Muscle of arm (tissue), 14 donors: ENCODE data around the gene C4BPA. TPM values are rescaled to one million over a fixed set of nuclear protein-coding genes. Genes with fewer than 3 reads are reported as not detected.

ENCODE experiments used
- DNase-seq: peaks from one replicate; pipeline ENCODE4 v3.0.0-alpha.2; 2013
- long read RNA-seq, 11 donors: transcript quantifications; one replicate each; lab custom pipeline, GENCODE V29; 2026
- polyA plus RNA-seq, 12 donors: library from polyadenylated mRNA; unstranded; fragments of 120-200 nt; gene quantifications; one replicate each; pipeline ENCODE4 v1.2.1, GENCODE V29; 2013; ENCODE audit not compliant: insufficient read length in 12 of 12

The C4BPA gene
- polyA plus RNA-seq: 1 to 10 TPM in 1 of 12 donors, under 1 TPM in 9, not detected in 2; 0.25 to 1.4 (median 0.43) TPM
- long read RNA-seq, donor 1: 0 reads
- long read RNA-seq, donor 2: 0 reads
- long read RNA-seq, donor 3: 0 reads
- long read RNA-seq, donor 4: 0 reads
- long read RNA-seq, donor 5: 0 reads
- long read RNA-seq, donor 6: 0 reads
- long read RNA-seq, donor 7: 0 reads
- long read RNA-seq, donor 8: 0 reads
- long read RNA-seq, donor 9: 0 reads
- long read RNA-seq, donor 10: 0 reads
- long read RNA-seq, donor 11: 0 reads

GRCh38 chr1:207103892-207104373 lies at the start of gene C4BPA:
Gene C4BPA, plus strand, starts transcription at chr1:207104233. Its CDS starts 8,793 bp downstream, at chr1:207113026.
- no peak for DNase-seq

GRCh38 chr1:207054491-207054890 lies 49.5 kb upstream of the C4BPA start:
- DNase-seq: no peak

GRCh38 chr1:207055386-207056001 lies 48.5 kb upstream of the C4BPA start:
- no peak for DNase-seq

- no peak for DNase-seq
Observed at GRCh38 chr1:207056673-207057072, 47.4 kb upstream of the C4BPA start.

- no peak for DNase-seq
Observed at GRCh38 chr1:207058252-207058651, 45.8 kb upstream of the C4BPA start.

- DNase-seq: no peak
Observed at GRCh38 chr1:207058878-207059867, 44.9 kb upstream of the C4BPA start.

GRCh38 chr1:207059881-207060280 lies 44.2 kb upstream of the C4BPA start:
- DNase-seq: no peak

GRCh38 chr1:207060596-207060995 lies 43.4 kb upstream of the C4BPA start:
- no peak for DNase-seq

GRCh38 chr1:207062058-207062457 lies 42.0 kb upstream of the C4BPA start:
- no peak for DNase-seq

- no peak for DNase-seq
Observed at GRCh38 chr1:207063014-207063413, 41.0 kb upstream of the C4BPA start.

- DNase-seq: no peak
Observed at GRCh38 chr1:207064561-207064960, 39.5 kb upstream of the C4BPA start.

GRCh38 chr1:207067185-207067584 lies 36.8 kb upstream of the C4BPA start:
- DNase-seq: no peak

- no peak for DNase-seq
Observed at GRCh38 chr1:207067665-207068064, 36.4 kb upstream of the C4BPA start.

- DNase-seq: no peak
Observed at GRCh38 chr1:207069061-207069460, 35.0 kb upstream of the C4BPA start.

- no peak for DNase-seq
Observed at GRCh38 chr1:207069858-207070506, 34.1 kb upstream of the C4BPA start.

- DNase-seq: no peak
Observed at GRCh38 chr1:207070811-207071210, 33.2 kb upstream of the C4BPA start.

GRCh38 chr1:207071426-207071825 lies 32.6 kb upstream of the C4BPA start:
- DNase-seq: no peak

- no peak for DNase-seq
Observed at GRCh38 chr1:207072233-207072632, 31.8 kb upstream of the C4BPA start.

GRCh38 chr1:207073906-207074820 lies 29.9 kb upstream of the C4BPA start:
- no peak for DNase-seq

- no peak for DNase-seq
Observed at GRCh38 chr1:207076181-207076955, 27.7 kb upstream of the C4BPA start.
